Activated T-helper 1 cell treated with anti-CD3 and anti-CD28 coated beads, Interleukin-2, amount 50 U/mL, for 16 hours (primary cell): Measurements from ENCODE around the gene RPS6KA5.
A peak's percentile ranks its signal among the peaks of the same experiment; 100 is the strongest.
"Not testable (repeated sequence)": the region's sequence is repeated elsewhere in the genome, so short reads cannot be mapped to it uniquely, and the experiment has no call there.

Source experiments
- DNase-seq, 2 donors: peaks; one replicate each; pipeline ENCODE4 v3.0.0-alpha.2; 2020; ENCODE audit warnings: low read depth in 1 of 2, low spot score in 1 of 2

Gene RPS6KA5

GRCh38 chr14:91060351-91061055 is at the start of gene RPS6KA5:
Gene RPS6KA5 (minus strand): TSS chr14:91060641. CDS start chr14:91060434, 207 bp downstream.
- DNase-seq: peak; percentile 99

- peak in 1 of 2 donors; percentile 15 for DNase-seq
Observed at GRCh38 chr14:91108941-91109611, 48.6 kb upstream of the RPS6KA5 start.

- no peak for DNase-seq
Observed at GRCh38 chr14:91103116-91103515, 42.7 kb upstream of the RPS6KA5 start.

- DNase-seq: no peak
Observed at GRCh38 chr14:91100102-91100501, 39.7 kb upstream of the RPS6KA5 start.

- no peak for DNase-seq
Observed at GRCh38 chr14:91098591-91098990, 38.1 kb upstream of the RPS6KA5 start.

GRCh38 chr14:91097657-91098056 is 37.2 kb upstream of the RPS6KA5 start:
- DNase-seq: not testable (repeated sequence)

- DNase-seq: no peak
Observed at GRCh38 chr14:91095178-91095577, 34.7 kb upstream of the RPS6KA5 start.

- no peak for DNase-seq
Observed at GRCh38 chr14:91094772-91095171, 34.3 kb upstream of the RPS6KA5 start.

GRCh38 chr14:91093743-91094472 is 33.5 kb upstream of the RPS6KA5 start:
- not testable (repeated sequence) for DNase-seq

GRCh38 chr14:91092073-91092472 is 31.6 kb upstream of the RPS6KA5 start:
- no peak for DNase-seq

- no peak for DNase-seq
Observed at GRCh38 chr14:91090743-91091142, 30.3 kb upstream of the RPS6KA5 start.

GRCh38 chr14:91089958-91090535 is 29.6 kb upstream of the RPS6KA5 start:
- no peak for DNase-seq

GRCh38 chr14:91088585-91089235 is 28.3 kb upstream of the RPS6KA5 start:
- no peak for DNase-seq

GRCh38 chr14:91087470-91087869 is 27.0 kb upstream of the RPS6KA5 start:
- not testable (repeated sequence) for DNase-seq

GRCh38 chr14:91084516-91084915 is 24.1 kb upstream of the RPS6KA5 start:
- DNase-seq: no peak

GRCh38 chr14:91082282-91082681 is 21.8 kb upstream of the RPS6KA5 start:
- DNase-seq: no peak

- DNase-seq: no peak
Observed at GRCh38 chr14:91080071-91080470, 19.6 kb upstream of the RPS6KA5 start.

GRCh38 chr14:91078095-91078737 is 17.8 kb upstream of the RPS6KA5 start:
- peak in 1 of 2 donors; percentile 16 for DNase-seq

GRCh38 chr14:91075553-91075952 is 15.1 kb upstream of the RPS6KA5 start:
- DNase-seq: no peak

GRCh38 chr14:91070572-91070971 is 10.1 kb upstream of the RPS6KA5 start:
- no peak for DNase-seq

GRCh38 chr14:91068642-91069041 is 8.2 kb upstream of the RPS6KA5 start:
- DNase-seq: no peak
